K562 (cell line): ENCODE measurements around the gene CCL22. TPM values are rescaled to one million over a fixed set of nuclear protein-coding genes. Genes with fewer than 3 reads are reported as not detected.
A peak's percentile ranks its signal among the peaks of the same experiment; 100 is the strongest.

ENCODE experiments used
- ATAC-seq: fragments of 200-7000 bp; cut with Tn5 transposase; 3 replicates; pipeline ENCODE4 v1.9.1; 2020; ENCODE audit warnings: moderate library complexity
- BruUV-seq: library from RNA; stranded (reverse); fragments of 400-500 nt; replicated peaks from 2 replicates; lab custom pipeline; 2021; lab: Mats Ljungman, UMichigan
- CTCF ChIA-PET: fragments of 300-600 bp; formaldehyde crosslinking; extraction: SDS; loops from one replicate; lab custom pipeline; 2021; ENCODE audit warnings: low intra/inter-chr PET ratio; lab: Yijun Ruan, JAX
- POLR2A ChIA-PET: fragments of 300-600, 350-650 bp; sonication (Branson Sonifier 250); formaldehyde crosslinking; extraction: SDS; loops from one replicate; lab custom pipeline; 2021; ENCODE audit warnings: antibody characterized with exemption, inconsistent platforms; lab: Yijun Ruan, JAX
- DNase-seq, 4 experiments: peaks; one replicate each; pipeline versions ENCODE4 v3.0.0 to v3.0.0-alpha.2; 2011 to 2018; ENCODE audit warnings: low spot score in 3 of 4, mixed read lengths in 3 of 4; ENCODE audit errors: extremely low read depth in 1 of 4
- FAIRE-seq: peaks from 2 replicates; lab custom pipeline; 2011; peaks lifted over from hg19 to GRCh38; lab: Jason Lieb, UNC
- H2AFZ ChIP-seq: 2 replicates; pipeline ENCODE4 v1.6.0; 2011; ENCODE audit warnings: low read depth, low read length, control low read depth, inconsistent platforms
- H3K27ac ChIP-seq: fragments of 200-600 bp; 3 replicates; pipeline ENCODE4 v1.8.0; 2011; ENCODE audit warnings: low read depth, mild to moderate bottlenecking, control low read depth, inconsistent platforms, low read length, moderate library complexity, mixed read lengths; ENCODE audit errors: extremely low read depth
- H3K27me3 ChIP-seq, 2 experiments: fragments of 300-600 bp in 1 of 2; 2 replicates in 1 of 2; 3 replicates in 1 of 2; pipeline versions ENCODE4 v1.6.0 to v1.8.0; 2011; ENCODE audit warnings: inconsistent platforms in 2 of 2, low read length in 2 of 2, mild to moderate bottlenecking in 1 of 2, mixed read lengths in 1 of 2, moderate library complexity in 1 of 2; ENCODE audit not compliant: control insufficient read depth in 2 of 2, insufficient read depth in 2 of 2
- H3K36me3 ChIP-seq: fragments of 300-600 bp; 3 replicates; pipeline ENCODE4 v1.8.0; 2011; ENCODE audit warnings: mild to moderate bottlenecking, low read length, inconsistent platforms; ENCODE audit not compliant: control insufficient read depth, insufficient read depth
- H3K4me1 ChIP-seq, 2 experiments: fragments of 200-600 bp in 1 of 2; replicated peaks in 1 of 2; 2 replicates in 1 of 2; 3 replicates in 1 of 2; pipeline versions ENCODE4 v1.5.1 to v1.8.0; 2011; ENCODE audit warnings: inconsistent platforms in 2 of 2, low read length in 2 of 2, mild to moderate bottlenecking in 1 of 2, mixed read lengths in 1 of 2, moderate library complexity in 1 of 2; ENCODE audit not compliant: control insufficient read depth in 2 of 2, insufficient read depth in 2 of 2
- H3K4me2 ChIP-seq: 2 replicates; pipeline ENCODE4 v1.6.1; 2011; ENCODE audit warnings: low read length, control low read depth, inconsistent platforms, mixed read lengths; ENCODE audit not compliant: insufficient read depth
- H3K4me3 ChIP-seq: fragments of 200-600 bp; sonication (generic), shearing (Covaris generic); 2 replicates; pipeline ENCODE4 v1.5.1; 2016; ENCODE audit warnings: control low read depth, inconsistent platforms
- H3K79me2 ChIP-seq: fragments of 200-600 bp; 3 replicates; pipeline ENCODE4 v1.8.0; 2011; ENCODE audit warnings: low read length, inconsistent platforms; ENCODE audit not compliant: control insufficient read depth, insufficient read depth
- H3K9ac ChIP-seq, 2 experiments: 2 replicates each; pipeline versions ENCODE4 v1.6.0 to v1.6.1; 2011; ENCODE audit warnings: low read depth in 2 of 2, low read length in 2 of 2, control low read depth in 1 of 2, inconsistent platforms in 1 of 2, mild to moderate bottlenecking in 1 of 2, mixed read lengths in 1 of 2; ENCODE audit not compliant: insufficient read depth in 1 of 2
- H3K9me1 ChIP-seq: one replicate; pipeline ENCODE4 v1.6.0; 2011; ENCODE audit warnings: inconsistent platforms, mild to moderate bottlenecking, low read length, moderate library complexity; ENCODE audit not compliant: control insufficient read depth, insufficient read depth
- H3K9me3 ChIP-seq: replicated peaks from 2 replicates; pipeline ENCODE4 v1.5.1; 2011; ENCODE audit warnings: low read depth, low read length, inconsistent platforms; ENCODE audit not compliant: control insufficient read depth, insufficient read depth
- H4K20me1 ChIP-seq: replicated peaks from 2 replicates; pipeline ENCODE4 v1.6.1; 2011; ENCODE audit warnings: low read length, inconsistent platforms, mixed read lengths; ENCODE audit not compliant: control insufficient read depth, insufficient read depth
- BHLHE40 ChIP-seq: IDR thresholded peaks from 2 replicates; pipeline ENCODE4 v1.6.1; 2011; ENCODE audit warnings: low read length, improper control_type of control experiment
- CREB1 ChIP-seq, 2 experiments: sonication (generic) in 1 of 2; formaldehyde crosslinking in 1 of 2; IDR thresholded peaks; 2 replicates each; pipeline versions ENCODE4 v1.6.1 to v1.8.0; 2012 to 2022; ENCODE audit warnings: inconsistent platforms in 1 of 2, mild to moderate bottlenecking in 1 of 2, missing genetic modification reagents in 1 of 2, moderate library complexity in 1 of 2
- CREM ChIP-seq: IDR thresholded peaks from 2 replicates; pipeline ENCODE4 v1.6.1; 2014; ENCODE audit warnings: antibody characterized with exemption, low read depth
- CSDE1 ChIP-seq, 2 experiments: fragments of 450-650 bp; IDR thresholded peaks; 2 replicates each; pipeline ENCODE4 v1.6.1; 2016; ENCODE audit warnings: mild to moderate bottlenecking in 1 of 2
- NR4A1 ChIP-seq, 2 experiments: fragments of 250-450 bp in 1 of 2; fragments of 450-650 bp in 1 of 2; sonication (Bioruptor Pico) in 1 of 2; IDR thresholded peaks; 2 replicates each; pipeline versions ENCODE4 v1.4.0 to v1.6.1; 2016 to 2020; ENCODE audit warnings: mild to moderate bottlenecking in 2 of 2, missing compliant biosample characterization in 1 of 2, missing genetic modification characterization in 1 of 2, moderate library complexity in 1 of 2
- SMARCA5 ChIP-seq: fragments of 450-650 bp; IDR thresholded peaks from 2 replicates; pipeline ENCODE4 v1.6.1; 2016
- TEAD1 ChIP-seq, 2 experiments: fragments of 450-650 bp in 1 of 2; sonication (generic) in 1 of 2; formaldehyde crosslinking; IDR thresholded peaks; 2 replicates each; pipeline versions ENCODE4 v1.4.0 to v1.8.0; 2020 to 2022; ENCODE audit warnings: mild to moderate bottlenecking in 2 of 2, missing genetic modification reagents in 1 of 2
- ZNF3 ChIP-seq: fragments of 250-450 bp; sonication (Bioruptor Pico); IDR thresholded peaks from 2 replicates; pipeline ENCODE4 v1.5.0; 2021; ENCODE audit warnings: mild to moderate bottlenecking, moderate library complexity
- WGBS: fragments of 100-300 bp; shearing (Covaris generic); methylation state at CpG from one replicate; pipeline ENCODE4 v1.1.6; 2016; ENCODE audit warnings: low coverage, mixed read lengths; ENCODE audit not compliant: insufficient coverage; ENCODE audit errors: missing lambda C conversion rate; 5-methylcytosine and 5-hydroxymethylcytosine counted together
- in situ Hi-C: fragments of 300-500 bp; cut with MboI; formaldehyde crosslinking; loops from 4 replicates; pipeline ENCODE4 v1.15.0; 2018; ENCODE audit warnings: inconsistent platforms, mixed read lengths
- intact Hi-C: fragments of 100-400 bp; cut with micrococcal nuclease; formaldehyde crosslinking; loops from 2 replicates; pipeline ENCODE4 v1.14.2; 2022
- polyA plus RNA-seq, 8 experiments: library from polyadenylated mRNA; depleted of rRNA in 4 of 8; stranded (reverse) in 5 of 8; unstranded in 3 of 8; fragments of >200 nt; fragmentation: Nextera tagmentation in 2 of 8; fragmentation: Illumina TruSeq in 1 of 8; extraction: Ambion mirVana in 2 of 8; extraction: Trizol in 1 of 8; gene quantifications; 2 replicates each; pipeline versions ENCODE4 v1.2.1 to v1.2.3, GENCODE V29; 2011 to 2014; ENCODE audit warnings: inconsistent platforms in 1 of 8, missing spikeins in 1 of 8
- total RNA-seq, 7 experiments: library from RNA; depleted of rRNA in 6 of 7; stranded (reverse); fragments of >200 nt in 6 of 7; fragmentation: Illumina TruSeq in 2 of 7; extraction: Trizol in 2 of 7; gene quantifications; 2 replicates each; pipeline versions ENCODE4 v1.2.1 to v1.2.3, GENCODE V29; 2011 to 2021; ENCODE audit warnings: low replicate concordance in 1 of 7
- TF ChIP-seq, protein P1 (sequence below): sonication (generic); formaldehyde crosslinking; IDR thresholded peaks from 2 replicates; pipeline ENCODE4 v1.5.0; 2020; ENCODE audit warnings: missing genetic modification reagents
- TF ChIP-seq, protein P2 (sequence below): sonication (generic); formaldehyde crosslinking; IDR thresholded peaks from 2 replicates; pipeline ENCODE4 v1.9.0; 2022; ENCODE audit warnings: mild to moderate bottlenecking, missing genetic modification reagents
- TF ChIP-seq, protein P3 (sequence below): IDR thresholded peaks from 2 replicates; pipeline ENCODE4 v1.6.1; 2011; ENCODE audit not compliant: insufficient read length; ENCODE audit errors: extremely low read depth

The CCL22 gene
- total and polyA plus RNA-seq, 9 of the 15 experiments (the other 6 are each of a cell fraction or from before 2014, with no cell fraction given), result 0.04 to 0.29 (median 0.06) TPM; not detected in 5

DNA sequence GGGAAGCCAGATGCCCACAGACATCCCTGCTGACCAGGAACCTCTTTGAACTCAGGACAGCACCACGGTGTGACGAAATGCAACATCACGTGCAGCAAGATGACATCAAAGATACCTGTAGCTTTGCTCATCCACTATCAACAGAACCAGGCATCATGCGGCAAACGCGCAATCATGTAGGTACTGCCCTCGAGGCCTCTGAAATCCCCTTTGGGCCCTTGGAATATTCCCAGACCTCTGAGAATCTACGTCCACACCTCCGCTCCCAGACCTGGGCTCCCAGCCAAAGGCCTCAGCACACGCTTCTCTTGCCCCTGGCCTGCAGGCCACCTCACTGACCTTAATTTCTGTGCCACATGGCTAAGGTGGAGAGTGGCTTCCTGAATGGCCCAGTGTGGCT lies 21.0 kb downstream of the CCL22 start:
- FAIRE-seq, result no peak
- H3K9ac ChIP-seq, result no peak overlapping the region
- in situ Hi-C loops (no loop called here), intact Hi-C loops (no loop called here)
- 11% methylated on average over 10 of the region's 10 CpGs for WGBS
- H3K4me3 ChIP-seq, result no peak overlapping the region
- no peaks in the 10 kb centered on the region for H3K36me3 ChIP-seq
- CTCF ChIA-PET, result no interaction called here
- H3K79me2 ChIP-seq, result no peaks in the 10 kb centered on the region
- POLR2A ChIA-PET, result no interaction called here
- peaks cover 0 to 10% of the 10 kb centered on the region in 2 experiments; a peak in 2 of 5 replicates for H3K4me1 ChIP-seq
- peaks cover 13 to 54% of the 10 kb centered on the region in 2 experiments; a peak in 4 of 5 replicates for H3K27me3 ChIP-seq
- H3K4me2 ChIP-seq, result no peak overlapping the region
- no peak overlapping the region for H2AFZ ChIP-seq
- no TSS peak for BruUV-seq
- H3K9me3 ChIP-seq, result no peaks in the 10 kb centered on the region
- H3K9me1 ChIP-seq, result no peaks in the 10 kb centered on the region
- H3K27ac ChIP-seq, result no peak overlapping the region
- DNase-seq, result no peak
- TF ChIP-seq, protein P1, sequence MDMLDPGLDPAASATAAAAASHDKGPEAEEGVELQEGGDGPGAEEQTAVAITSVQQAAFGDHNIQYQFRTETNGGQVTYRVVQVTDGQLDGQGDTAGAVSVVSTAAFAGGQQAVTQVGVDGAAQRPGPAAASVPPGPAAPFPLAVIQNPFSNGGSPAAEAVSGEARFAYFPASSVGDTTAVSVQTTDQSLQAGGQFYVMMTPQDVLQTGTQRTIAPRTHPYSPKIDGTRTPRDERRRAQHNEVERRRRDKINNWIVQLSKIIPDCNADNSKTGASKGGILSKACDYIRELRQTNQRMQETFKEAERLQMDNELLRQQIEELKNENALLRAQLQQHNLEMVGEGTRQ (CRISPR knock-in tag), result 0 out of 2 replicates have a peak, but pooled peaks have one; percentile 16
- TF ChIP-seq, protein P2, sequence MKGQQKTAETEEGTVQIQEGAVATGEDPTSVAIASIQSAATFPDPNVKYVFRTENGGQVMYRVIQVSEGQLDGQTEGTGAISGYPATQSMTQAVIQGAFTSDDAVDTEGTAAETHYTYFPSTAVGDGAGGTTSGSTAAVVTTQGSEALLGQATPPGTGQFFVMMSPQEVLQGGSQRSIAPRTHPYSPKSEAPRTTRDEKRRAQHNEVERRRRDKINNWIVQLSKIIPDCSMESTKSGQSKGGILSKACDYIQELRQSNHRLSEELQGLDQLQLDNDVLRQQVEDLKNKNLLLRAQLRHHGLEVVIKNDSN, result peak; percentile 64
- TF ChIP-seq SMARCA5 (no peak), BHLHE40 (peak; percentile 58), TEAD1 (CRISPR knock-in tag; IDR thresholded peaks at IDR 0.05) (no peak), CREM (peak; percentile 67), NR4A1 (CRISPR knock-in tag; IDR thresholded peaks at IDR 0.05) (no peak), NR4A1 (tag; IDR thresholded peaks at IDR 0.05) (no peak), ZNF3 (no peak), CSDE1 (IDR thresholded peaks at IDR 0.05) (no peak), CREB1 (IDR thresholded peaks at IDR 0.05) (peak; percentile 71), CREB1 (CRISPR knock-in tag; IDR thresholded peaks at IDR 0.05) (no peak; the same call in 1 of the 2 replicates)
- TF ChIP-seq, protein P3, sequence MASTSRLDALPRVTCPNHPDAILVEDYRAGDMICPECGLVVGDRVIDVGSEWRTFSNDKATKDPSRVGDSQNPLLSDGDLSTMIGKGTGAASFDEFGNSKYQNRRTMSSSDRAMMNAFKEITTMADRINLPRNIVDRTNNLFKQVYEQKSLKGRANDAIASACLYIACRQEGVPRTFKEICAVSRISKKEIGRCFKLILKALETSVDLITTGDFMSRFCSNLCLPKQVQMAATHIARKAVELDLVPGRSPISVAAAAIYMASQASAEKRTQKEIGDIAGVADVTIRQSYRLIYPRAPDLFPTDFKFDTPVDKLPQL, result no peak
- TF ChIP-seq, all 486 proteins: peak for 5
- 0 out of 2 replicates have a peak, but pooled peaks cover 3% of the 10 kb centered on the region for H4K20me1 ChIP-seq
- no peak for ATAC-seq
